ENCODE results near the gene JPH2. TPM values are rescaled to one million over a fixed set of nuclear protein-coding genes. Genes with fewer than 3 reads are reported as not detected.
"Not testable (repeated sequence)": the region's sequence is repeated elsewhere in the genome, so short reads cannot be mapped to it uniquely, and the experiment has no call there.

The JPH2 gene
- total RNA-seq, 1 experiment from 2014 or later: 39.3 TPM

- DNase-seq (ENCODE audit: low read depth): peak; percentile 13
Measured at GRCh38 chr20:44211177-44212039, 24.4 kb upstream of the JPH2 start.

DNA sequence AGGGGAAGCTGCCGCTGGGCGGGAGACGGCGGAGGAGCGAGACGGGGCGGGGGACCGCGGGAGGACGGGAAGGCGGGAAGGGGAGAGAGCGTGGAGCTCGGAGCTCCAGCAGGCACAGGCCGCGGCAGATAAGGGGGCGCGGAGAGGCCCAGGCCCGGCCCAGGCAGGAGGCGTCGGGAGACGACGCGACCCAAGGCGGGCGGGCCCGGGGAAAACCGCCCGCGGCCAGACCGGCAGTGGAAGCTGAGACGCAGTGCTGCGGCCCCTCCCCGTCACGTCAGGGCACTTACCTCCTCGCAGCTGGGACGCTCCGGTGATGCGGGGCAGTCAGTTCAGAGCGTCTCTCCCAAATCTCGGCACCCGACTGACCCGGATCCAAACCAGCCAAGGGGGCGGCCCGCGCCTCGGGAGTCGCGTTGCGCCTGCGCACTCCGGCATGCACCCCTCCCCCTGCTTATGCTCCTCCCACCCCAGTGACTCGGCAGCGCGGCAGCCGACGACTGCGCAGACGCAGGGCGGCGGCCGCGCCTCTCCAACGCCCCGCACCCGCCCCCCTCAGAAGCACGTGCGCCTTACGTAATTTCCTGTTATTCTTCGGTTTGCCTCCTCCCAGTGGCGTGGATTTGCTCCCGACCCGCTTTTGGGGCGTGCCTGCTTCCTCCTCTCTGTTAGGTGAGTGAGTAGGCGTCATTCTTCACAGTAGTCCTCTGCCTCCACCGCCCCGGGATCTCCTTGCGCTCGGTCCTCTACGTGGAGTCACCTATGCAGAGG lies 23.6 kb upstream of the JPH2 start, which contains the start of gene OSER1:
Gene OSER1 (minus strand): TSS at position 366 of the 771 bp plus-strand sequence. CDS start 3,814 bp downstream, outside the sequence.
- DNase-seq (ENCODE audit: low read depth): peak; percentile 99

GRCh38 chr20:44209686-44210405 lies 22.9 kb upstream of the JPH2 start:
- DNase-seq (ENCODE audit: low read depth): peak; percentile 56

- peak; percentile 39 for DNase-seq (ENCODE audit: low read depth)
Measured at GRCh38 chr20:44208770-44209169, 21.8 kb upstream of the JPH2 start.

DNA sequence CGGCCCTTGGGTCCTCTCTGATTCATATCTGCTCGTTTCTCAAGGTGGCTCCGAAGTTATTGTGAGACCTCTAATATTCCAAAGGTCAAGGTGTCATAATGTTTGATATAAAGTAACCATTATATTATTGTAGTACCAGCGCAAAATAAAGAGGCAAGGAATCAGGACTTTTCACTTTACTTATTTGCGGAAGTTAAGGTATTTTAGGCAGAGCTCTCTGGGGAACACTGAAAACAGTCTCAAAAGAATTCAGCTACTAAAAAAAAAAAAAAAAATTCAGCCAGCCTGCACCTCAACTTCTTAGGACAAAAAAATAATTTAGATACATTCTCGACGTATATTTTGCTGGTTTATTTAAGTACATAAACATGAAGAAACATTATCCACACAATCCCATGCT lies 21.2 kb upstream of the JPH2 start:
- DNase-seq (ENCODE audit: low read depth): no peak

GRCh38 chr20:44207126-44207723 lies 20.2 kb upstream of the JPH2 start:
- no peak for DNase-seq (ENCODE audit: low read depth)

GRCh38 chr20:44206132-44206531 lies 19.1 kb upstream of the JPH2 start:
- DNase-seq (ENCODE audit: low read depth): no peak

- DNase-seq (ENCODE audit: low read depth): no peak
Measured at GRCh38 chr20:44204832-44205215, 17.8 kb upstream of the JPH2 start.

DNA sequence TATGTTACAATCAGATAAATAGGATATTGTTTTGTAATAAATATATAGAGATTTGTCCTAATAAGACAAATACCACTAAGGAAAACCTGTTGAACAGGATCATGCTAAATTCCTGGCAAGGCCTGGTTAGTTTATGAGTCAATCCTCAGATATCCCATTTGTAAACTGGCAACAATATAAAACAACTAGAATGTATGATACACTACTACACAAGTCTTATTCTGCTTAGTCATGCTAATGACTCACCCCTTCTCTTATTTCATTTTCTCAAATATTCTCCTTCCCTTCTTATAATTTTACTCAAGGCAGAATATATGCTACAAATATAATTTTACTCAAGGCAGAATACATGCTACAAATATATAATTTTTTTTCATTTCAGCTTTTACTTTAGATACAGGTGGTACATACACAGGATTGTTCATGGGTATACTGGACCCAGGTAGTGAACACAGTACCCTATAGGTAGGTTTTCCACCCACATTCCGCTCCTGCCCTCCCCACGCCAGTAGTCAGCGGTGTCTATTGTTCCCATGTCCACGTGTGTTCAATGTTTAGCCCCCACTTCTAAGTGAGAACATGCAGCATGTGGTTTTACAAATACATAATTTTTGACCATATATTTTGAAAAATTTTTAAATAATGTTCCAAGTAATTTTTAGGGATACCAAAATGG lies 17.3 kb upstream of the JPH2 start:
- peak; percentile 98 for DNase-seq (ENCODE audit: low read depth)

DNA sequence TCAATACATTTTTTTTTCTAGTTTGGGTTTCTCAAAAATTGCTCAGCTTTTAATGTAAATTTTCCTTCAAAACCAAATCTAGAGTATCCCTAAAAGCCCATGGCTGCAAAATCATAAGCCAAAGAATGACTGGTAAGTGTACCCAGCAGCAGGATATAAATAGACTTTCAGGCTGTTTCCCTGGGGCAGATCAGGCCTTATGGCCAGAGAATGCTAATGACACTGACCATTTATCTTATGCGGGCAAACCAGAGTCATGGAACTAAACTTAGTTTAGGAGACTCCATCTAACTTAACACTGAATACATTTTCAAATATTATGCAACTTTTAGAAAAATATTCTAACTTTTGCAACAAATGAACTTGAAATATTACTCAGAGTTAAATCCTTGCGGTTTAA lies 16.2 kb upstream of the JPH2 start:
- DNase-seq (ENCODE audit: low read depth): peak; percentile 77

DNA sequence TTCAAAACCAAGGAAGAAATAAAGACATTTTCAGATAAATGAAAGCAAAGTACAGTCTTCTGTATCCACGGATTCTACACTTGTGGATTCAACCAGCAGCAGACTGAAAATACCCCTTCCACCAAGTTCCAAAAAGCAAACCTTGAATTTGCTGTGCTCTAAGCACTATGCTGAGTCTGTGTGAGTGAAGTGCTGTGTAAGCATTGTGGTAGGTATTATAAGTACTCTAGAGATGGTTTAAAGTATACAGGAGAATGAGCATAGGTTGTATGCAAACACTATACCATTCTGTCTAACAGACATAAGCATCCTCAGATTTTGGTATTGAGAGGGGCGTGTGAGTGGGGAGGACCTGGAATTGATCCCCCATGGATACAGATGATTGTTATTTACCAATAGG lies 14.0 kb upstream of the JPH2 start:
- no peak for DNase-seq (ENCODE audit: low read depth)

DNA sequence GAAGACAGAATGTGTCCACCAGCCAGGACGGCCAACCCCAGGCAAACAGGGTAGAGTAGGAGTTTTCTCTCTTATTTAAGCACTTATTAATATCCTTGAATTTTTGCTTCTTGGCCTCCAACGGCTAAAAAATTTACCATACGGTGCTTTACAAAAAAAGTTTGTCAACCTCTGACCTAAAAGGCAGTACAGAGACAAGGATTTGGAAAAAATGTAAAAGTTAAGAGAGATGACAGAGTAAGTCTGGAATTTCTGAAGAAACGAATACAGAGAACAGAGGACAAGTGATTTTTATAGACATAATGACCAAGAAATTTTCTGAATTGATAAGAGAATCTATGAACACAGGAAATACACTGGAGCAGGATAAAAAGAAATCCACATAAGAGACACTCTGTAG lies 13.4 kb upstream of the JPH2 start:
- no peak for DNase-seq (ENCODE audit: low read depth)

GRCh38 chr20:44199877-44200276 lies 12.9 kb upstream of the JPH2 start:
- DNase-seq (ENCODE audit: low read depth): no peak

DNA sequence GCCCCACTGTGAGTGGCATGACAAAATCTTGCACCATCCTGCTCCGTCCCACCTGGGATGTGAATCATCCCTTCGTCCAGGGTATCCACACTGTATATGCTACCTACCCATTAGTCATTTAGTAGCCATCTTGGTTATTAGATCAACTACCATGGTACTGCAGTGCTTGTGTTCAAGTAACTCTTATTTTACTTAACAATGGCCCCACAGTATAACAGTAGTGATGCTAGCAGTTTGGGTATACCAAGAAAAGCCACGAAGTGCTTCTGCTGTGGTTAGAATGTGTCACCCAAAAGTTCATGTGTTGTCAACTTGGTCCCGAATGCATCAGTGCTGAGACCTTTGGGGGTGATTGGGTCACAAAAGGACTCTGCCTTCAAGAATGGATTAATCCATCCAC lies 11.9 kb upstream of the JPH2 start:
- DNase-seq (ENCODE audit: low read depth): peak; percentile 48

- peak; percentile 41 for DNase-seq (ENCODE audit: low read depth)
Measured at GRCh38 chr20:44196271-44196670, 9.3 kb upstream of the JPH2 start.

GRCh38 chr20:44195605-44196004 lies 8.6 kb upstream of the JPH2 start:
- no peak for DNase-seq (ENCODE audit: low read depth)

GRCh38 chr20:44193801-44194200 lies 6.8 kb upstream of the JPH2 start:
- no peak for DNase-seq (ENCODE audit: low read depth)

- not testable (repeated sequence) for DNase-seq (ENCODE audit: low read depth)
Measured at GRCh38 chr20:44191640-44192039, 4.7 kb upstream of the JPH2 start.

- DNase-seq (ENCODE audit: low read depth): peak; percentile 88
Measured at GRCh38 chr20:44190197-44190852, 3.3 kb upstream of the JPH2 start.

- DNase-seq (ENCODE audit: low read depth): peak; percentile 66
Measured at GRCh38 chr20:44188752-44189151, 1.8 kb upstream of the JPH2 start.

All from M059J (cell line).